ENCODE data around the gene C20orf202.

C20orf202 gene
- 0 to 1.5 (median 0) reads per million in 17 experiments for total RNA-seq

GRCh38 chr20:1202762-1203504 lies at the start of gene C20orf202:
C20orf202 (plus strand) TSS chr20:1203454; CDS start chr20:1203586, 132 bp downstream.
- no peak for DNase-seq

- DNase-seq: peak in 2 of 4 experiments; percentile 16 to 27
These were observed 49.0 kb upstream of the C20orf202 start for GRCh38 chr20:1154226-1154625.

- no peak for DNase-seq
These were observed 48.6 kb upstream of the C20orf202 start for GRCh38 chr20:1154691-1155090.

GRCh38 chr20:1155342-1155741 lies 47.9 kb upstream of the C20orf202 start:
- no peak for DNase-seq

- DNase-seq: no peak
These were observed 42.8 kb upstream of the C20orf202 start for GRCh38 chr20:1160496-1160895.

- no peak for DNase-seq
These were observed 42.3 kb upstream of the C20orf202 start for GRCh38 chr20:1160991-1161390.

GRCh38 chr20:1163105-1163504 lies 40.1 kb upstream of the C20orf202 start:
- no peak for DNase-seq

GRCh38 chr20:1163653-1164052 lies 39.6 kb upstream of the C20orf202 start:
- DNase-seq: no peak

GRCh38 chr20:1164871-1165270 lies 38.4 kb upstream of the C20orf202 start:
- no peak for DNase-seq

- DNase-seq: no peak
These were observed 37.7 kb upstream of the C20orf202 start for GRCh38 chr20:1165521-1165920.

- DNase-seq: no peak
These were observed 37.3 kb upstream of the C20orf202 start for GRCh38 chr20:1165941-1166340.

- no peak for DNase-seq
These were observed 36.1 kb upstream of the C20orf202 start for GRCh38 chr20:1166948-1167720.

- DNase-seq: no peak
These were observed 34.0 kb upstream of the C20orf202 start for GRCh38 chr20:1169224-1169623.

GRCh38 chr20:1171461-1172093 lies 31.7 kb upstream of the C20orf202 start:
- peak in 3 of 4 experiments; percentile 17 to 53 (median 45) for DNase-seq

GRCh38 chr20:1173698-1174097 lies 29.6 kb upstream of the C20orf202 start:
- no peak for DNase-seq

GRCh38 chr20:1174787-1175186 lies 28.5 kb upstream of the C20orf202 start:
- no peak for DNase-seq

- peak in 3 of 4 experiments; percentile 8 to 29 (median 13) for DNase-seq
These were observed 25.6 kb upstream of the C20orf202 start for GRCh38 chr20:1177680-1178079.

GRCh38 chr20:1178103-1178502 lies 25.2 kb upstream of the C20orf202 start:
- DNase-seq: no peak

- no peak for DNase-seq
These were observed 24.6 kb upstream of the C20orf202 start for GRCh38 chr20:1178623-1179022.

- no peak for DNase-seq
These were observed 22.3 kb upstream of the C20orf202 start for GRCh38 chr20:1180949-1181348.

GRCh38 chr20:1182106-1182505 lies 21.1 kb upstream of the C20orf202 start:
- DNase-seq: peak; percentile 78 to 87 (median 84)

GRCh38 chr20:1183153-1183552 lies 20.1 kb upstream of the C20orf202 start:
- DNase-seq: no peak

- no peak for DNase-seq
These were observed 19.0 kb upstream of the C20orf202 start for GRCh38 chr20:1184260-1184637.

Data from suppressor macrophage (primary cell).